HepG2 (cell line): Measurements from ENCODE around the gene HYI. TPM values are rescaled to one million over a fixed set of nuclear protein-coding genes. Genes with fewer than 3 reads are reported as not detected.

Experiments
- ATAC-seq: fragments of 200-7000 bp; cut with Tn5 transposase; 3 replicates; pipeline ENCODE4 v1.9.1; 2020; ENCODE audit warnings: mild to moderate bottlenecking, moderate library complexity
- BruUV-seq: library from RNA; stranded (reverse); fragments of 400-500 nt; replicated peaks from 2 replicates; lab custom pipeline; 2021; lab: Mats Ljungman, UMichigan
- CTCF ChIA-PET: fragments of 300-600 bp; formaldehyde crosslinking; extraction: SDS; loops from one replicate; lab custom pipeline; 2021; ENCODE audit warnings: low total read pairs, inconsistent platforms, low intra/inter-chr PET ratio; lab: Yijun Ruan, JAX
- POLR2A ChIA-PET: fragments of 350-600 bp; sonication (Branson Sonifier 250); formaldehyde crosslinking; loops from one replicate; lab custom pipeline; 2020; ENCODE audit warnings: antibody characterized with exemption, inconsistent platforms; lab: Yijun Ruan, JAX
- DNase-seq: peaks from one replicate; pipeline ENCODE4 v3.0.0-alpha.2; 2015; ENCODE audit warnings: low spot score
- FAIRE-seq: peaks from 3 replicates; lab custom pipeline; 2011; peaks lifted over from hg19 to GRCh38; lab: Jason Lieb, UNC
- H2AFZ ChIP-seq: one replicate; pipeline ENCODE4 v1.6.1; 2011; ENCODE audit warnings: low read length, inconsistent platforms
- H3K27ac ChIP-seq: fragments of 300-600 bp; 3 replicates; pipeline ENCODE4 v1.8.0; 2011; ENCODE audit warnings: mixed run types, mild to moderate bottlenecking, mixed read lengths, low read length, inconsistent platforms; ENCODE audit not compliant: insufficient read depth; ENCODE audit errors: extremely low read length
- H3K27me3 ChIP-seq, 2 experiments: fragments of 200-600 bp in 1 of 2; 2 replicates in 1 of 2; 3 replicates in 1 of 2; pipeline versions ENCODE4 v1.6.0 to v1.8.0; 2011; ENCODE audit warnings: low read length in 2 of 2, mild to moderate bottlenecking in 2 of 2, moderate library complexity in 2 of 2, inconsistent platforms in 1 of 2; ENCODE audit not compliant: insufficient read depth in 2 of 2, control insufficient read depth in 1 of 2
- H3K36me3 ChIP-seq, 2 experiments: fragments of 200-600 bp in 1 of 2; replicated peaks in 1 of 2; 2 replicates in 1 of 2; 3 replicates in 1 of 2; pipeline versions ENCODE4 v1.5.1 to v1.8.0; 2011; ENCODE audit warnings: low read length in 2 of 2, inconsistent platforms in 1 of 2; ENCODE audit not compliant: insufficient read depth in 2 of 2, control insufficient read depth in 1 of 2
- H3K4me1 ChIP-seq: 2 replicates; pipeline ENCODE4 v1.5.1; 2012; ENCODE audit warnings: low read length, inconsistent platforms; ENCODE audit not compliant: insufficient read depth
- H3K4me2 ChIP-seq: 2 replicates; pipeline ENCODE4 v1.6.0; 2011; ENCODE audit warnings: low read depth, low read length, inconsistent platforms
- H3K4me3 ChIP-seq, 3 experiments: fragments of 200-600 bp in 1 of 3; sonication (generic), shearing (Covaris generic) in 1 of 3; replicated peaks in 1 of 3; 2 replicates each; pipeline ENCODE4 v1.5.1; 2011 to 2016; ENCODE audit warnings: low read length in 3 of 3, inconsistent platforms in 2 of 3, low read depth in 2 of 3, mild to moderate bottlenecking in 2 of 3, control low read depth in 1 of 3, mixed read lengths in 1 of 3; ENCODE audit not compliant: insufficient read depth in 1 of 3
- H3K79me2 ChIP-seq: one replicate; pipeline ENCODE4 v1.6.1; 2011; ENCODE audit warnings: low read length, inconsistent platforms; ENCODE audit not compliant: insufficient read depth
- H3K9ac ChIP-seq: 2 replicates; pipeline ENCODE4 v1.6.0; 2011; ENCODE audit warnings: mild to moderate bottlenecking, low read depth, low read length, inconsistent platforms; ENCODE audit not compliant: insufficient read depth
- H3K9me3 ChIP-seq: 2 replicates; pipeline ENCODE4 v1.5.1; 2012; ENCODE audit warnings: mild to moderate bottlenecking, low read length
- H4K20me1 ChIP-seq: 2 replicates; pipeline ENCODE4 v1.6.0; 2011; ENCODE audit warnings: inconsistent platforms, mild to moderate bottlenecking, low read length, moderate library complexity; ENCODE audit not compliant: insufficient read depth
- HNF4A ChIP-seq: sonication (generic); formaldehyde crosslinking; IDR thresholded peaks from 2 replicates; pipeline ENCODE4 v1.4.0; 2020; ENCODE audit warnings: missing genetic modification reagents
- MIER2 ChIP-seq: IDR thresholded peaks from 2 replicates; pipeline ENCODE4 v1.6.1; 2016; ENCODE audit warnings: missing biosample characterization, missing genetic modification reagents
- MZF1 ChIP-seq: sonication (generic); formaldehyde crosslinking; IDR thresholded peaks from 2 replicates; pipeline ENCODE4 v1.8.1; 2023; ENCODE audit warnings: mild to moderate bottlenecking, missing genetic modification reagents, borderline replicate concordance
- SMAD1 ChIP-seq: sonication (generic); formaldehyde crosslinking; IDR thresholded peaks from 2 replicates; pipeline ENCODE4 v1.4.0; 2020; ENCODE audit warnings: missing genetic modification reagents, low read depth, mild to moderate bottlenecking, borderline replicate concordance
- ZNF598 ChIP-seq: sonication (generic); formaldehyde crosslinking; IDR thresholded peaks from 2 replicates; pipeline ENCODE4 v1.5.1; 2020; ENCODE audit warnings: mild to moderate bottlenecking, missing genetic modification reagents, borderline replicate concordance
- ZNF792 ChIP-seq: IDR thresholded peaks from 2 replicates; pipeline ENCODE4 v1.6.1; 2016
- ZSCAN30 ChIP-seq: sonication (generic); formaldehyde crosslinking; IDR thresholded peaks from 2 replicates; pipeline ENCODE4 v1.5.0; 2020; ENCODE audit warnings: mild to moderate bottlenecking, missing genetic modification reagents
- WGBS: methylation state at CpG from one replicate; pipeline ENCODE4 v1.1.6; 2017; ENCODE audit warnings: low lambda C conversion rate; 5-methylcytosine and 5-hydroxymethylcytosine counted together
- in situ Hi-C: cut with HindIII; loops from 2 replicates; pipeline ENCODE4 v1.10.0; 2017; ENCODE audit warnings: low pct_unique_long_range_greater_than_20kb; ENCODE audit not compliant: extremely low pct_ligation_motif_present
- intact Hi-C: fragments of 100-400 bp; cut with micrococcal nuclease; formaldehyde crosslinking; loops from one replicate; pipeline ENCODE4 v1.10.0; 2022; ENCODE audit not compliant: unreplicated experiment
- polyA plus RNA-seq, 8 experiments: library from polyadenylated mRNA; depleted of rRNA in 3 of 8; stranded (reverse) in 7 of 8; unstranded in 1 of 8; fragments of >200 nt; fragmentation: Illumina TruSeq in 4 of 8; extraction: Trizol in 4 of 8; gene quantifications; 2 replicates each; pipeline versions ENCODE4 v1.2.1 to v1.2.3, GENCODE V29; 2011 to 2016; ENCODE audit warnings: low read depth in 4 of 8, missing spikeins in 1 of 8, mixed read lengths in 1 of 8; ENCODE audit not compliant: insufficient read depth in 1 of 8
- total RNA-seq, 5 experiments: library from RNA; depleted of rRNA; stranded (reverse); fragments of >200 nt; fragmentation: Illumina TruSeq; extraction: Trizol; gene quantifications; 2 replicates each; pipeline ENCODE4 v1.2.3, GENCODE V29; 2016; ENCODE audit warnings: low read depth in 1 of 5
- TF ChIP-seq, protein P1 (sequence below): sonication (generic); formaldehyde crosslinking; conservative IDR thresholded peaks from 2 replicates; pipeline ENCODE4 v1.4.0; 2020; ENCODE audit warnings: missing genetic modification reagents
- TF ChIP-seq, protein P2 (sequence below): sonication (generic); formaldehyde crosslinking; IDR thresholded peaks from 2 replicates; pipeline ENCODE4 v1.4.0; 2020; ENCODE audit warnings: missing genetic modification reagents
- TF ChIP-seq, protein P3 (sequence below): sonication (generic); formaldehyde crosslinking; IDR thresholded peaks from 2 replicates; pipeline ENCODE4 v1.5.1; 2020; ENCODE audit warnings: mild to moderate bottlenecking, missing genetic modification reagents, borderline replicate concordance
- TF ChIP-seq, protein P4 (sequence below), 2 experiments: sonication (generic) in 1 of 2; formaldehyde crosslinking in 1 of 2; IDR thresholded peaks; 2 replicates each; pipeline versions ENCODE4 v1.4.0 to v1.6.1; 2018 to 2020; ENCODE audit warnings: missing genetic modification reagents in 2 of 2, borderline replicate concordance in 1 of 2, low read depth in 1 of 2, mild to moderate bottlenecking in 1 of 2, missing biosample characterization in 1 of 2

Gene HYI
- total and polyA plus RNA-seq, 2 of the 13 experiments (the other 11 are each of a cell fraction or from before 2014, with no cell fraction given) = not detected

DNA sequence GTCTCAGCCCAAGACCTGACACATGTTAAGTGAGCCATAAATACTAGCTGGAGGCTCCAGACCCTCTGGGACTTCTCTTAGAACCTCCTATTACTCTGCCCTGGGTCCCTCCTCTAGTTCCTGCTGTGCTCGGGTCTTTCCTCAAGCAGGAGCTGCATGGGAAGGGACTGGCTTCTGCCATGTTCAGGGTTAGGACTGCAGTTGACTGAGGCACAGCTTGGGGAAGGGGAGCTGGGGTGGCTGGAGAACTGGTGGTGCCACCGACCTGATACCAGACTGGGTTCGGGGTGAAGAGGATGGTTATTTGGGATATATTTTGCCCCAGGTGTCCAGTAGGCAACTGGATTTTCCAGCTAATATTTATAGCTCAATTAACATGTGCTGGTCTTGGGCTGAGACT is 15.7 kb downstream of the HYI start (continued):
- TF ChIP-seq, protein P1, sequence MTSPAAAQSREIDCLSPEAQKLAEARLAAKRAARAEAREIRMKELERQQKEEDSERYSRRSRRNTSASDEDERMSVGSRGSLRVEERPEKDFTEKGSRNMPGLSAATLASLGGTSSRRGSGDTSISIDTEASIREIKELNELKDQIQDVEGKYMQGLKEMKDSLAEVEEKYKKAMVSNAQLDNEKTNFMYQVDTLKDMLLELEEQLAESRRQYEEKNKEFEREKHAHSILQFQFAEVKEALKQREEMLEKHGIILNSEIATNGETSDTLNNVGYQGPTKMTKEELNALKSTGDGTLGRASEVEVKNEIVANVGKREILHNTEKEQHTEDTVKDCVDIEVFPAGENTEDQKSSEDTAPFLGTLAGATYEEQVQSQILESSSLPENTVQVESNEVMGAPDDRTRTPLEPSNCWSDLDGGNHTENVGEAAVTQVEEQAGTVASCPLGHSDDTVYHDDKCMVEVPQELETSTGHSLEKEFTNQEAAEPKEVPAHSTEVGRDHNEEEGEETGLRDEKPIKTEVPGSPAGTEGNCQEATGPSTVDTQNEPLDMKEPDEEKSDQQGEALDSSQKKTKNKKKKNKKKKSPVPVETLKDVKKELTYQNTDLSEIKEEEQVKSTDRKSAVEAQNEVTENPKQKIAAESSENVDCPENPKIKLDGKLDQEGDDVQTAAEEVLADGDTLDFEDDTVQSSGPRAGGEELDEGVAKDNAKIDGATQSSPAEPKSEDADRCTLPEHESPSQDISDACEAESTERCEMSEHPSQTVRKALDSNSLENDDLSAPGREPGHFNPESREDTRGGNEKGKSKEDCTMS (CRISPR knock-in tag) = no peak
- no peak for TF ChIP-seq ZSCAN30 (CRISPR knock-in tag)
- no peak for TF ChIP-seq ZNF598
- no peak for TF ChIP-seq HNF4A (CRISPR knock-in tag)

DNA sequence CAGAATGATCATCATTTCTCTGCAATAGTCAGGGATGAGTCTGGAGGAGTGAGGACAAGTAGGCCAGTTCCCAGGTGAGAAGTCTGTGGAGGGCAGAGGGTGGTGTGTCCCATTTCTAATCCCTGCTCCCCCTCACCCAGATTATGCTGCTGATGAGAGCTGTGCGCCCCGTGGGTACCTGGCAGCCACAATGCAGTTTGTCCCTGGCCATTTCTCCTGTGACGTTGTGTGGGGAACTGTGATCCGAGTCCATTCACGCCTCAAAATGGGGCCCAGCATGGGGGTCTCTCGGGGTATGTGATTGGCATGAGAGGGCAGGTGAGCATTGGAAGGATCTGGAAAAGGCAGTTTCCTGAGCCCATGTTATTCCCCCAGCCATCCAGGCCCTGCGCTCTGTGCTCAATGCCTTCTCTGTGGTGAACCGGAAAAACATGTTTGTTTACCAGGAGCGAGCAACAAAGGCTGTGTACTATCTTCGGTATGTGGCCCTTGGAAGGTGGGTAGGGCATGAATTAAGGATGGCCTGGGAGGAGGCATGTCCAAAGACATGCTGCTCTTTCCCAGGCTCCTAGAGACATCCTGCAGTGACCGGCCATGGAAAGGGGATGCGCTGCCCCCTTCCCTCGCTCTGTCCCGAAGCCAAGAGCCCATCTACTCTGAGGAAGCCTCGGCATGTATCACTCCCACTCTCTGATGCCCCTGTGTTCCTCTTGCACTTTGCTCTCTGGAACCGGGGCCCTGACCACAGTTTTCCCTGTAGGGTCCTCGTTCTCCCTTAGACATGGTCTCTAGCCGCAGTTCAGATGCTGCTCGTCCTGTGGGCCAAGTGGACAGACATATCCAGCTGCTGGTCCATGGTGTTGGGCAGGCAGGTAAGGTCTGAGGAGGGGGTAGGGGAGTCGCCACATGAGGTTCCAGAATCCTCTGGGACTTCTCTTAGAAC is 16.4 kb downstream of the HYI start:
- TF ChIP-seq, protein P2, sequence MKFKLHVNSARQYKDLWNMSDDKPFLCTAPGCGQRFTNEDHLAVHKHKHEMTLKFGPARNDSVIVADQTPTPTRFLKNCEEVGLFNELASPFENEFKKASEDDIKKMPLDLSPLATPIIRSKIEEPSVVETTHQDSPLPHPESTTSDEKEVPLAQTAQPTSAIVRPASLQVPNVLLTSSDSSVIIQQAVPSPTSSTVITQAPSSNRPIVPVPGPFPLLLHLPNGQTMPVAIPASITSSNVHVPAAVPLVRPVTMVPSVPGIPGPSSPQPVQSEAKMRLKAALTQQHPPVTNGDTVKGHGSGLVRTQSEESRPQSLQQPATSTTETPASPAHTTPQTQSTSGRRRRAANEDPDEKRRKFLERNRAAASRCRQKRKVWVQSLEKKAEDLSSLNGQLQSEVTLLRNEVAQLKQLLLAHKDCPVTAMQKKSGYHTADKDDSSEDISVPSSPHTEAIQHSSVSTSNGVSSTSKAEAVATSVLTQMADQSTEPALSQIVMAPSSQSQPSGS (CRISPR knock-in tag) = no peak
- TF ChIP-seq SMAD1 (CRISPR knock-in tag) = no peak
- TF ChIP-seq, protein P3, sequence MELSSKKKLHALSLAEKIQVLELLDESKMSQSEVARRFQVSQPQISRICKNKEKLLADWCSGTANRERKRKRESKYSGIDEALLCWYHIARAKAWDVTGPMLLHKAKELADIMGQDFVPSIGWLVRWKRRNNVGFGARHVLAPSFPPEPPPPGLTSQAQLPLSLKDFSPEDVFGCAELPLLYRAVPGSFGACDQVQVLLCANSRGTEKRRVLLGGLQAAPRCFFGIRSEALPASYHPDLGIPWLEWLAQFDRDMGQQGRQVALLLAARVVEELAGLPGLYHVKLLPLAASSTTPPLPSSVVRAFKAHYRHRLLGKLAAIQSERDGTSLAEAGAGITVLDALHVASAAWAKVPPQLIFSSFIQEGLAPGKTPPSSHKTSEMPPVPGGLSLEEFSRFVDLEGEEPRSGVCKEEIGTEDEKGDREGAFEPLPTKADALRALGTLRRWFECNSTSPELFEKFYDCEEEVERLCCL = no peak
- no peak for TF ChIP-seq MIER2 (CRISPR knock-in tag)
- TF ChIP-seq ZNF792 (CRISPR knock-in tag) = no peak
- no peak for TF ChIP-seq MZF1
- TF ChIP-seq, protein P4, sequence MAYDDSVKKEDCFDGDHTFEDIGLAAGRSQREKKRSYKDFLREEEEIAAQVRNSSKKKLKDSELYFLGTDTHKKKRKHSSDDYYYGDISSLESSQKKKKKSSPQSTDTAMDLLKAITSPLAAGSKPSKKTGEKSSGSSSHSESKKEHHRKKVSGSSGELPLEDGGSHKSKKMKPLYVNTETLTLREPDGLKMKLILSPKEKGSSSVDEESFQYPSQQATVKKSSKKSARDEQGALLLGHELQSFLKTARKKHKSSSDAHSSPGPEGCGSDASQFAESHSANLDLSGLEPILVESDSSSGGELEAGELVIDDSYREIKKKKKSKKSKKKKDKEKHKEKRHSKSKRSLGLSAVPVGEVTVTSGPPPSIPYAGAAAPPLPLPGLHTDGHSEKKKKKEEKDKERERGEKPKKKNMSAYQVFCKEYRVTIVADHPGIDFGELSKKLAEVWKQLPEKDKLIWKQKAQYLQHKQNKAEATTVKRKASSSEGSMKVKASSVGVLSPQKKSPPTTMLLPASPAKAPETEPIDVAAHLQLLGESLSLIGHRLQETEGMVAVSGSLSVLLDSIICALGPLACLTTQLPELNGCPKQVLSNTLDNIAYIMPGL (CRISPR knock-in tag; IDR thresholded peaks at IDR 0.05; ENCODE audit: borderline replicate concordance in 1 of 2, low read depth in 1 of 2) = no peak
- Histone ChIP-seq H4K20me1 (no peaks in the 10 kb centered on the region), H3K36me3 (peaks cover 11 to 30% of the 10 kb centered on the region in 2 experiments; a peak in 4 of 5 replicates), H2AFZ (no peak overlapping the region), H3K4me3 (no peak overlapping the region), H3K79me2 (no peaks in the 10 kb centered on the region), H3K27me3 (no peaks in the 10 kb centered on the region), H3K9ac (no peak overlapping the region), H3K4me2 (no peak overlapping the region), H3K4me1 (no peaks in the 10 kb centered on the region), H3K9me3 (no peaks in the 10 kb centered on the region), H3K27ac (no peak overlapping the region)
- DNase-seq (no peak), ATAC-seq (no peak), FAIRE-seq (no peak)
- no TSS peak for BruUV-seq
- ChIA-PET POLR2A (no interaction called here), CTCF (no interaction called here)
- whole genome bisulfite sequencing = 93% methylated on average over 16 of the region's 20 CpGs
- in situ Hi-C loops (no loop called here), intact Hi-C loops (no loop called here)
